Measurements from ENCODE around the gene GALNT18.

The GALNT18 gene

GRCh38 chr11:11531131-11531908, 90.5 kb downstream of the GALNT18 start:
- no peak for TF ChIP-seq CTCF (conservative IDR thresholded peaks at IDR 0.05; ENCODE audit: low read depth, low read length)
- no peak overlapping the region for H3K4me3 ChIP-seq (ENCODE audit: low read depth, low read length)
- DNase-seq (ENCODE audit: low read depth): no peak

- no peak for DNase-seq (ENCODE audit: low read depth)
Observed at GRCh38 chr11:11528986-11529385, 92.8 kb downstream of the GALNT18 start.

GRCh38 chr11:11525283-11525682, 96.5 kb downstream of the GALNT18 start:
- no peak overlapping the region for H3K4me3 ChIP-seq (ENCODE audit: low read depth, low read length)
- no peak for DNase-seq (ENCODE audit: low read depth)
- no peak for TF ChIP-seq CTCF (conservative IDR thresholded peaks at IDR 0.05; ENCODE audit: low read depth, low read length)

More at GRCh38 chr11:11528986-11529385, 92.8 kb downstream of the GALNT18 start:
- TF ChIP-seq CTCF (conservative IDR thresholded peaks at IDR 0.05; ENCODE audit: low read depth, low read length): no peak
- H3K4me3 ChIP-seq (ENCODE audit: low read depth, low read length): no peak overlapping the region

- no peak for DNase-seq (ENCODE audit: low read depth)
- no peak overlapping the region for H3K4me3 ChIP-seq (ENCODE audit: low read depth, low read length)
- TF ChIP-seq CTCF (conservative IDR thresholded peaks at IDR 0.05; ENCODE audit: low read depth, low read length): no peak
Observed at GRCh38 chr11:11524436-11525061, 97.3 kb downstream of the GALNT18 start.

GRCh38 chr11:11522591-11522990, 99.2 kb downstream of the GALNT18 start:
- H3K4me3 ChIP-seq (ENCODE audit: low read depth, low read length): no peak overlapping the region
- no peak for DNase-seq (ENCODE audit: low read depth)
- TF ChIP-seq CTCF (conservative IDR thresholded peaks at IDR 0.05; ENCODE audit: low read depth, low read length): no peak

GRCh38 chr11:11521306-11522002, 100.4 kb downstream of the GALNT18 start:
- no peak for TF ChIP-seq CTCF (conservative IDR thresholded peaks at IDR 0.05; ENCODE audit: low read depth, low read length)
- DNase-seq (ENCODE audit: low read depth): no peak
- no peak overlapping the region for H3K4me3 ChIP-seq (ENCODE audit: low read depth, low read length)
